Tibial artery (tissue), 4 donors: ENCODE data around the gene SCARB1.

Experiments used
- DNase-seq, 2 donors: peaks; one replicate each; pipeline ENCODE4 v3.0.0-alpha.2; 2019
- H3K27ac ChIP-seq, 2 donors: fragments of 200-600 bp; sonication (generic) in 1 of 2; 1 replicate in 1 of 2; 2 replicates in 1 of 2; pipeline ENCODE4 v1.5.1; 2018 to 2019; ENCODE audit warnings: mild to moderate bottlenecking in 1 of 2
- H3K27me3 ChIP-seq, 2 donors: fragments of 200-600 bp; sonication (generic) in 1 of 2; one replicate each; pipeline versions ENCODE4 v1.5.1 to v1.6.0; 2016 to 2019
- H3K36me3 ChIP-seq, 3 donors: fragments of 200-600 bp; sonication (generic) in 2 of 3; one replicate each; pipeline ENCODE4 v1.5.1; 2016 to 2019; ENCODE audit warnings: mild to moderate bottlenecking in 2 of 3
- H3K4me1 ChIP-seq, 4 donors: fragments of 200-600 bp; sonication (generic) in 2 of 4; 1 replicate in 3 of 4; 2 replicates in 1 of 4; pipeline ENCODE4 v1.5.1; 2016 to 2019
- H3K4me3 ChIP-seq, 2 donors: fragments of 200-600 bp; sonication (generic) in 1 of 2; 1 replicate in 1 of 2; 2 replicates in 1 of 2; pipeline ENCODE4 v1.5.1; 2018 to 2019; ENCODE audit warnings: mild to moderate bottlenecking in 2 of 2
- H3K9me3 ChIP-seq, 3 donors: fragments of 200-600 bp; sonication (generic) in 1 of 3; one replicate each; pipeline ENCODE4 v1.5.1; 2016 to 2019
- intact Hi-C: fragments of 100-400 bp; cut with DNase I; formaldehyde crosslinking; loops from one replicate; pipeline ENCODE4 v1.15.0; 2023; ENCODE audit warnings: low total_unique reads
- TF ChIP-seq, protein P1 (sequence below), 2 experiments: fragments of 200-600 bp in 1 of 2; fragments of 450-650 bp in 1 of 2; IDR thresholded peaks; one replicate each; pipeline ENCODE4 v1.5.1; 2017 to 2019; ENCODE audit warnings: antibody characterized with exemption in 2 of 2, mild to moderate bottlenecking in 1 of 2, moderate library complexity in 1 of 2

The SCARB1 gene

DNA sequence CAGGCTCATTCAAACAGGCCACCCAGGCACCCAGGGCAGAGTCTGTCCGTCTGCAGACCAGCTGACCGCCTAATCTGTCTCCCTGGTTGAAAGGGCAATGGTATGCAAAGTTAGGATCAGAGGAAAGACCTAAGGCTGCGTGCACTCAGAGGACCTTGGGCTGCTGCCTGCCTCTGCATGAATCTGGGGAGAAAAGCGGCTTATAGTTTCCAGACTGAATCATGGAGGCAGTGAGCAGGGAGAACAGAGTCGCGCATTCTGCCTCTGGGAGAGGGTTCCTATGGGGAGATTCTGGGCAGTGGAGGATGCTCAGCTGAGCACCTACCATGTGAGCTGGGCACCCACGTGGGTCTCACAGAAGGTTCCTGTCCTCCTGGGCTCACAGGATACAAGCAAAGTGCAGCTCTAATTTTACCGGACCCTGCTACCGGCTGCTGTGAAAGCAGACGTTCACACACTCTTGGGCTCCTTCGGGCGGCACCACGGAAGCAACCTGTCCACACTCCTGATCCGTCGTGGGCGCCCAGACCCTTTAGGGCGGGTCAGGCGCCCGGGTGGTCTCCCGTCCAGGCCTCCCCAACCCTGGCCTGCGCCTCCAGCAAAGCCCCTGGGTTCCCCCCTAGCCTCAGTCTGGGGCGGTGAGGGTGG, 772 bp downstream of the SCARB1 start:
- Histone ChIP-seq H3K27me3 (no peaks in the 10 kb centered on the region), H3K36me3 (no peaks in the 10 kb centered on the region), H3K4me3 (peak overlapping the region; percentile 60 to 79), H3K27ac (peak overlapping the region; percentile 54 to 62), H3K9me3 (no peaks in the 10 kb centered on the region), H3K4me1 (peaks cover 0 to 30% (median 17%) of the 10 kb centered on the region in 4 donors)
- TF ChIP-seq, protein P1, sequence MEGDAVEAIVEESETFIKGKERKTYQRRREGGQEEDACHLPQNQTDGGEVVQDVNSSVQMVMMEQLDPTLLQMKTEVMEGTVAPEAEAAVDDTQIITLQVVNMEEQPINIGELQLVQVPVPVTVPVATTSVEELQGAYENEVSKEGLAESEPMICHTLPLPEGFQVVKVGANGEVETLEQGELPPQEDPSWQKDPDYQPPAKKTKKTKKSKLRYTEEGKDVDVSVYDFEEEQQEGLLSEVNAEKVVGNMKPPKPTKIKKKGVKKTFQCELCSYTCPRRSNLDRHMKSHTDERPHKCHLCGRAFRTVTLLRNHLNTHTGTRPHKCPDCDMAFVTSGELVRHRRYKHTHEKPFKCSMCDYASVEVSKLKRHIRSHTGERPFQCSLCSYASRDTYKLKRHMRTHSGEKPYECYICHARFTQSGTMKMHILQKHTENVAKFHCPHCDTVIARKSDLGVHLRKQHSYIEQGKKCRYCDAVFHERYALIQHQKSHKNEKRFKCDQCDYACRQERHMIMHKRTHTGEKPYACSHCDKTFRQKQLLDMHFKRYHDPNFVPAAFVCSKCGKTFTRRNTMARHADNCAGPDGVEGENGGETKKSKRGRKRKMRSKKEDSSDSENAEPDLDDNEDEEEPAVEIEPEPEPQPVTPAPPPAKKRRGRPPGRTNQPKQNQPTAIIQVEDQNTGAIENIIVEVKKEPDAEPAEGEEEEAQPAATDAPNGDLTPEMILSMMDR (IDR thresholded peaks at IDR 0.05) = no peak
- DNase-seq = no peak
- intact Hi-C loops = no loop called here

DNA sequence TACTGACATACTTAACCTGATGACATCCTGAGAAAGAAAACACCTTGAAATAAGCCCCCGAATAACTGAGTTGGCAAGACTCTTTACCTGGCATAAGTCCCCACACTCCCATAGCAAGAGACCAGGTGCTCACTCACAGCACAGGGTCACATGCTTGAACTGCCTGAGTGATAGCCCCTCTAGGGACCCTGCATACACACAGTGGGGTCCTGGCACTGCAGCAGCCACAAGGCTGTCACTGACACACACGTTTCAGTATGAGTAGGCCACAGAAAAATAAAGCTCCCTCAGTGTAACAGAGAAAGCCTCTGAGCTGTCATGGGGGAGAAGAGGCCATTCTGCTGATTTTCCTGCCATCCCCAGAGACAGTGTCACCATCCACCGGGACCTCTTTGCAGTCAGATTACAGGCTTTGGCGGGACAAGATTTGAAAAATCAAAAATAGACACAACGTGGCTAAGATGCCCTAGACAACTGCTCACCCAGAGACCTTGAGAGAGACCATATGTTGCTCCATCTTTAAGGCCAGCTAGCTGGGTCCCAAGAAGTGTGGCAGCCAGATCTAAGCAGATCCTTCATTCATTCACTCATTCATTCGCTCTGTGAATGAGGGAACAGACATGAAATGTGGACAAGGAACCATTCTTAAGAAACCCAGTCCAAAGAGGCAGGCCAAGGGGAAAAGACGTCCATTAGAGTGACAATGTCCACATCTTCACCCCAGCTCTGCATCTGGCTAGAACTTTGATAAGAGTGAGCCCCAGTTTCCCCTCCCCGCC, 1.6 kb downstream of the SCARB1 start:
- TF ChIP-seq, protein P1 (IDR thresholded peaks at IDR 0.05) = no peak
- DNase-seq = no peak
- Histone ChIP-seq H3K27me3 (no peaks in the 10 kb centered on the region), H3K36me3 (no peaks in the 10 kb centered on the region), H3K4me1 (peaks cover 0 to 31% (median 17%) of the 10 kb centered on the region in 4 donors), H3K9me3 (no peaks in the 10 kb centered on the region), H3K4me3 (no peak overlapping the region), H3K27ac (no peak overlapping the region)
- intact Hi-C loops = no loop called here

DNA sequence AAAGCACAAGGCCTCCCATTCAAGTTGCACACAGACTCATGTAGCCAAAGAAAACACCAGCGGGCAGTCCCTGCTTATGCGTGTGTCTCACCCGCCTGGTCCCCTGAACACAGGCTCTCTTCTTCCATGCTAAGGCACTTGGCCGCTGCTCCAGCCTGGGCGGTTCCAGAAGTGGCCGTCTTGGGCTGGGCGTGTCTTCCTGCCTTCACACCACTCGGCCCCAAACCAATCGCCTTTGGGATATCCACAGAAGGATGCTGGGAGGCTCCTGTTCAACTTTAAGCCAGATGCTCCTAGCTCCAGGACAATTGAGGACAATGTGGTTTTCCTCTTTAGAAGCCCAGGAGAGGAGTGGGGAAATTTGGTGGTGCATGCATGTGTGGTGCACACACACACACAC, 2.2 kb downstream of the SCARB1 start:
- Histone ChIP-seq H3K4me3 (no peak overlapping the region), H3K27me3 (no peaks in the 10 kb centered on the region), H3K9me3 (no peaks in the 10 kb centered on the region), H3K27ac (no peak overlapping the region), H3K4me1 (peaks cover 0 to 36% (median 19%) of the 10 kb centered on the region in 4 donors), H3K36me3 (no peaks in the 10 kb centered on the region)
- peak; percentile 62 to 82 for DNase-seq
- TF ChIP-seq, protein P1 (IDR thresholded peaks at IDR 0.05) = no peak
- intact Hi-C loops = no loop called here

DNA sequence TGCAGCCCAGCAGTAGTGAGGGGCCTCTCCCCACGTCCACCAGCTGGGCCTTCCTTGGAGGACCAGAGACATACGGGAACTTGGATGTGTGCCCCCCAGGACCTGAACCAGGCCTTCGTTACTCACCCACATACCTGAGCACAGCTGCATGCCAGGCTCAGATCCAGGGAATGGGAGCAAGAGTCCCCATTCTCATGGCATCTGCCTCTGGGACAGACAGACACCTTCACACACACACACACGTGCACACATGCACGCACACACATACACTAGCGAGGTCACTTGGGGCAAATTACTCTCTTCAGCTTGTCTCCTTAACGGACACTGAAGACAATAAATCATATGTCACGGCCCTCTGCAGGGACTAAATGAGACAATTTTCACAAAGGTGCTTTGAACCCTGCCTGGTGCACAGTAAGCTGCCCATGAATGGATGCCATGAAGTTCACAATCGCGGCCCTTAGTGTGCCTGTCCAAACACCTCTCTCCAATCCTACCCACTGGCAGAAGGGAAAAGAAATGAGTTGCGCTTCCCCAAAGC, 5.7 kb downstream of the SCARB1 start:
- H3K27ac ChIP-seq = no peak overlapping the region
- no peaks in the 10 kb centered on the region for H3K36me3 ChIP-seq
- no peak overlapping the region for H3K4me3 ChIP-seq
- TF ChIP-seq, protein P1 (IDR thresholded peaks at IDR 0.05) = no peak
- no peak for DNase-seq
- intact Hi-C loops = no loop called here
- H3K27me3 ChIP-seq = no peaks in the 10 kb centered on the region
- no peaks in the 10 kb centered on the region for H3K9me3 ChIP-seq
- H3K4me1 ChIP-seq = peaks cover 0 to 26% (median 17%) of the 10 kb centered on the region in 4 donors

DNA sequence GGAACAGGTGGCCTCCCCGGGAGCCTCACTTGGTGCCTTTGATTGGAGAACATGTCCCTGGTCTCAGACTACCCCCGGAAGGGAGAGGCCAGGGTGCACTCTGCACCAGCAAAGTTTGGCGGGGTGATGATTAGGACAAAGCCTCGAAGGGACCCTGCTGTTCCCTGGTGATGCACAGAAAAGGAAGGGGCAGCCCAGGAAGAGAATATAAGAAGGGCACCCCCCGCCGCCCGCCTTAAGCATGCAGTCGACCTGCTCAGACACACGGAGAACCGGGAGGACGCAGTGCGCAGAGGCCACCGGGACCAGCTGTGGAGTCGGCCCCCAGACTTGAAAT, 6.9 kb downstream of the SCARB1 start:
- DNase-seq = no peak
- no peak overlapping the region for H3K4me3 ChIP-seq
- H3K27ac ChIP-seq = no peak overlapping the region

More for the DNA sequence above, 6.9 kb downstream of the SCARB1 start:
- Histone ChIP-seq H3K4me1 (peaks cover 0 to 17% (median 13%) of the 10 kb centered on the region in 4 donors), H3K9me3 (no peaks in the 10 kb centered on the region), H3K27me3 (no peaks in the 10 kb centered on the region), H3K36me3 (no peaks in the 10 kb centered on the region)
- intact Hi-C loops = no loop called here
- TF ChIP-seq, protein P1 (IDR thresholded peaks at IDR 0.05) = no peak
